Right kidney (tissue), 1 donor: ENCODE measurements around the gene SPATA2.
"Not testable (repeated sequence)": the region's sequence is repeated elsewhere in the genome, so short reads cannot be mapped to it uniquely, and the experiment has no call there.

Experiments used
- DNase-seq: peaks from one replicate; pipeline ENCODE4 v3.0.0-alpha.2; 2016

SPATA2 gene

GRCh38 chr20:49905415-49906091 is 9.8 kb downstream of the SPATA2 start:
- DNase-seq, result no peak

GRCh38 chr20:49904440-49905214 is 10.7 kb downstream of the SPATA2 start:
- DNase-seq, result no peak

GRCh38 chr20:49901588-49901987 is 13.7 kb downstream of the SPATA2 start:
- DNase-seq, result no peak

- DNase-seq, result no peak
Observed at GRCh38 chr20:49899541-49900383, 15.6 kb downstream of the SPATA2 start.

- no peak for DNase-seq
Observed at GRCh38 chr20:49896204-49896603, 19.1 kb downstream of the SPATA2 start.

- DNase-seq, result not testable (repeated sequence)
Observed at GRCh38 chr20:49895474-49896093, 19.7 kb downstream of the SPATA2 start.

- DNase-seq, result no peak
Observed at GRCh38 chr20:49894073-49894470, 21.3 kb downstream of the SPATA2 start.

- DNase-seq, result no peak
Observed at GRCh38 chr20:49893242-49894072, 21.9 kb downstream of the SPATA2 start.

- DNase-seq, result peak; percentile 40
Observed at GRCh38 chr20:49892817-49893216, 22.5 kb downstream of the SPATA2 start.

- no peak for DNase-seq
Observed at GRCh38 chr20:49892260-49892659, 23.1 kb downstream of the SPATA2 start.

GRCh38 chr20:49891476-49892110 is 23.7 kb downstream of the SPATA2 start:
- peak; percentile 37 for DNase-seq

GRCh38 chr20:49890471-49891361 is 24.6 kb downstream of the SPATA2 start:
- peak; percentile 51 for DNase-seq

GRCh38 chr20:49889935-49890333 is 25.4 kb downstream of the SPATA2 start:
- DNase-seq, result no peak

GRCh38 chr20:49889001-49889934 is 26.1 kb downstream of the SPATA2 start:
- DNase-seq, result no peak

- DNase-seq, result peak; percentile 45
Observed at GRCh38 chr20:49888212-49889000, 26.9 kb downstream of the SPATA2 start.

- peak; percentile 14 for DNase-seq
Observed at GRCh38 chr20:49887251-49888211, 27.8 kb downstream of the SPATA2 start.
